Measurements from ENCODE around the gene DAB1. TPM values are rescaled to one million over a fixed set of nuclear protein-coding genes. Genes with fewer than 3 reads are reported as not detected.

DAB1 gene
- total and polyA plus RNA-seq, 7 donors, result under 0.01 to 1.1 (median 0.75) TPM; not detected in 1

GRCh38 chr1:57324388-57324787 is 99.5 kb downstream of the DAB1 start:
- H3K36me3 ChIP-seq, result no peaks in the 10 kb centered on the region
- intact Hi-C loops (cut with DNase I), result no loop called here
- no peaks in the 10 kb centered on the region for H3K9me3 ChIP-seq
- H3K27me3 ChIP-seq, result no peaks in the 10 kb centered on the region
- no peak for DNase-seq
- H3K4me1 ChIP-seq, result peaks cover 0 to 20% (median 8%) of the 10 kb centered on the region in 4 donors
- H3K4me3 ChIP-seq, result no peak overlapping the region
- TF ChIP-seq, protein P1, sequence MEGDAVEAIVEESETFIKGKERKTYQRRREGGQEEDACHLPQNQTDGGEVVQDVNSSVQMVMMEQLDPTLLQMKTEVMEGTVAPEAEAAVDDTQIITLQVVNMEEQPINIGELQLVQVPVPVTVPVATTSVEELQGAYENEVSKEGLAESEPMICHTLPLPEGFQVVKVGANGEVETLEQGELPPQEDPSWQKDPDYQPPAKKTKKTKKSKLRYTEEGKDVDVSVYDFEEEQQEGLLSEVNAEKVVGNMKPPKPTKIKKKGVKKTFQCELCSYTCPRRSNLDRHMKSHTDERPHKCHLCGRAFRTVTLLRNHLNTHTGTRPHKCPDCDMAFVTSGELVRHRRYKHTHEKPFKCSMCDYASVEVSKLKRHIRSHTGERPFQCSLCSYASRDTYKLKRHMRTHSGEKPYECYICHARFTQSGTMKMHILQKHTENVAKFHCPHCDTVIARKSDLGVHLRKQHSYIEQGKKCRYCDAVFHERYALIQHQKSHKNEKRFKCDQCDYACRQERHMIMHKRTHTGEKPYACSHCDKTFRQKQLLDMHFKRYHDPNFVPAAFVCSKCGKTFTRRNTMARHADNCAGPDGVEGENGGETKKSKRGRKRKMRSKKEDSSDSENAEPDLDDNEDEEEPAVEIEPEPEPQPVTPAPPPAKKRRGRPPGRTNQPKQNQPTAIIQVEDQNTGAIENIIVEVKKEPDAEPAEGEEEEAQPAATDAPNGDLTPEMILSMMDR (IDR thresholded peaks at IDR 0.05), result no peak
- no peak overlapping the region for H3K27ac ChIP-seq
- 93 to 97% methylated on average over 3 of the region's 3 CpGs for WGBS, 2 donors

GRCh38 chr1:57321776-57322175 is 102.1 kb downstream of the DAB1 start:
- WGBS, 2 donors, result 90 to 95% methylated on average over 4 of the region's 4 CpGs
- TF ChIP-seq, protein P1 (IDR thresholded peaks at IDR 0.05), result no peak
- TF ChIP-seq POLR2AphosphoS5 (IDR thresholded peaks at IDR 0.05) (no peak), POLR2A (IDR thresholded peaks at IDR 0.05) (no peak), EP300 (IDR thresholded peaks at IDR 0.05) (no peak)
- Histone ChIP-seq H3K27me3 (no peaks in the 10 kb centered on the region), H3K27ac (no peak overlapping the region), H3K36me3 (no peaks in the 10 kb centered on the region), H3K4me1 (peaks cover 0 to 20% (median 8%) of the 10 kb centered on the region in 4 donors), H3K4me3 (no peak overlapping the region), H3K9me3 (no peaks in the 10 kb centered on the region)
- DNase-seq, result no peak
- intact Hi-C loops (cut with DNase I), result no loop called here

GRCh38 chr1:57319791-57320190 is 104.1 kb downstream of the DAB1 start:
- H3K4me3 ChIP-seq, result no peak overlapping the region
- intact Hi-C loops (cut with DNase I), result no loop called here
- H3K27me3 ChIP-seq, result no peaks in the 10 kb centered on the region
- 77 to 80% methylated on average over 3 of the region's 3 CpGs for WGBS, 2 donors
- TF ChIP-seq POLR2AphosphoS5 (IDR thresholded peaks at IDR 0.05), result no peak
- no peak for TF ChIP-seq EP300 (IDR thresholded peaks at IDR 0.05)
- TF ChIP-seq, protein P1 (IDR thresholded peaks at IDR 0.05), result no peak
- no peak for TF ChIP-seq POLR2A (IDR thresholded peaks at IDR 0.05)
- H3K36me3 ChIP-seq, result no peaks in the 10 kb centered on the region
- H3K9me3 ChIP-seq, result no peaks in the 10 kb centered on the region
- no peak overlapping the region for H3K27ac ChIP-seq
- H3K4me1 ChIP-seq, result peaks cover 0 to 6% (median 2%) of the 10 kb centered on the region in 4 donors
- no peak for DNase-seq

DNA sequence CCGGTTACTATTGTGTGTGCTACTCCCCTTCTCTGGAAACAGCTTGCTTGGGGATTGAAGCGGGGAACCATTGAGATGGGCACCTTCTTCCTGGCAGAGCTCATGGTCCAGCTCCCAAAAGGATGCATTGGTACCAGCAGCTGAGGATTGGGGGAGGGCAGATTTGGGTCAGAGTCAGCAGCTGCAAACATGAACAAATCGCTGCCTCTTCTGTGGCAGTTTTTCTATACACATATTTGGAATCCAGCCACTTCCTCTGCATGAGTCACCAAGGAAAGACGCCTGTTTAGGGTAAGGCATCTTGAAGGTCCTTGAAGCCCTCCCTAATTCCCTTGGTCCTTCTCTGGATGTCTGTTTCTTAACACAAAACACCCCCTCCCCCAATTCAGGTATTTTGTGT is 104.7 kb downstream of the DAB1 start:
- TF ChIP-seq, protein P1 (IDR thresholded peaks at IDR 0.05), result no peak
- TF ChIP-seq POLR2AphosphoS5 (IDR thresholded peaks at IDR 0.05) (no peak), EP300 (IDR thresholded peaks at IDR 0.05) (no peak), POLR2A (IDR thresholded peaks at IDR 0.05) (no peak)
- 40 to 57% methylated on average over 4 of the region's 4 CpGs for WGBS, 2 donors
- DNase-seq, result no peak

DNA sequence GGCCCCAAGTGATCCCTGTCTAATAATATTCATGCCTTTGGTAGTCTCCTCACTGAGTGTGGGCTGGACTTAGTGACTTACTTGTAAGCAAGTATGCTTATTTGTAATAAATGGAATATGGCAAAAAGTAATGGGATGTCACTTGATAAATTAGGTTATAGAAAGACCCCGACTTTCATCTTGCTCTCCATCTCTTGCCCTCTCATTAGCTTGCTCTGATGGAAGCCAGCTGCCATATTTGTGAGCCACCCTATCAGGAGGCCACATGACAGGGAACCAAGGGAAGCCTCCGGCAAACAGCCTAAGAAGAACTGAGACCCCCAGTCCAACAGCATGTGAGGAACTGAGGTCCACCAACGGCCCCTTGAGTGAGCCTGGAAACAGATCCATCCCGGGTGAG is 107.0 kb downstream of the DAB1 start:
- TF ChIP-seq POLR2AphosphoS5 (IDR thresholded peaks at IDR 0.05), result no peak
- TF ChIP-seq, protein P1 (IDR thresholded peaks at IDR 0.05), result no peak
- no peak for TF ChIP-seq EP300 (IDR thresholded peaks at IDR 0.05)
- no peak for TF ChIP-seq POLR2A (IDR thresholded peaks at IDR 0.05)
- 86 to 89% methylated on average over 4 of the region's 4 CpGs for WGBS, 2 donors
- H3K36me3 ChIP-seq, result no peaks in the 10 kb centered on the region
- no peaks in the 10 kb centered on the region for H3K9me3 ChIP-seq
- H3K27ac ChIP-seq, result no peak overlapping the region
- no peak overlapping the region for H3K4me3 ChIP-seq
- intact Hi-C loops (cut with DNase I), result no loop called here
- H3K27me3 ChIP-seq, result no peaks in the 10 kb centered on the region
- H3K4me1 ChIP-seq, result no peaks in the 10 kb centered on the region
- DNase-seq, result no peak

More for the DNA sequence above, 104.7 kb downstream of the DAB1 start:
- no peak overlapping the region for H3K4me3 ChIP-seq
- H3K27ac ChIP-seq, result no peak overlapping the region
- H3K36me3 ChIP-seq, result no peaks in the 10 kb centered on the region
- H3K4me1 ChIP-seq, result no peaks in the 10 kb centered on the region
- no peaks in the 10 kb centered on the region for H3K9me3 ChIP-seq
- H3K27me3 ChIP-seq, result no peaks in the 10 kb centered on the region
- intact Hi-C loops (cut with DNase I), result no loop called here

Measured in sigmoid colon (tissue), 7 donors.